Measurements from ENCODE around the gene C1QTNF8. TPM values are rescaled to one million over a fixed set of nuclear protein-coding genes. Genes with fewer than 3 reads are reported as not detected.
"Not testable (repeated sequence)": the region's sequence is repeated elsewhere in the genome, so short reads cannot be mapped to it uniquely, and the experiment has no call there.

Gene C1QTNF8
- total RNA-seq, 2 donors from 2014 or later, result not detected

DNA sequence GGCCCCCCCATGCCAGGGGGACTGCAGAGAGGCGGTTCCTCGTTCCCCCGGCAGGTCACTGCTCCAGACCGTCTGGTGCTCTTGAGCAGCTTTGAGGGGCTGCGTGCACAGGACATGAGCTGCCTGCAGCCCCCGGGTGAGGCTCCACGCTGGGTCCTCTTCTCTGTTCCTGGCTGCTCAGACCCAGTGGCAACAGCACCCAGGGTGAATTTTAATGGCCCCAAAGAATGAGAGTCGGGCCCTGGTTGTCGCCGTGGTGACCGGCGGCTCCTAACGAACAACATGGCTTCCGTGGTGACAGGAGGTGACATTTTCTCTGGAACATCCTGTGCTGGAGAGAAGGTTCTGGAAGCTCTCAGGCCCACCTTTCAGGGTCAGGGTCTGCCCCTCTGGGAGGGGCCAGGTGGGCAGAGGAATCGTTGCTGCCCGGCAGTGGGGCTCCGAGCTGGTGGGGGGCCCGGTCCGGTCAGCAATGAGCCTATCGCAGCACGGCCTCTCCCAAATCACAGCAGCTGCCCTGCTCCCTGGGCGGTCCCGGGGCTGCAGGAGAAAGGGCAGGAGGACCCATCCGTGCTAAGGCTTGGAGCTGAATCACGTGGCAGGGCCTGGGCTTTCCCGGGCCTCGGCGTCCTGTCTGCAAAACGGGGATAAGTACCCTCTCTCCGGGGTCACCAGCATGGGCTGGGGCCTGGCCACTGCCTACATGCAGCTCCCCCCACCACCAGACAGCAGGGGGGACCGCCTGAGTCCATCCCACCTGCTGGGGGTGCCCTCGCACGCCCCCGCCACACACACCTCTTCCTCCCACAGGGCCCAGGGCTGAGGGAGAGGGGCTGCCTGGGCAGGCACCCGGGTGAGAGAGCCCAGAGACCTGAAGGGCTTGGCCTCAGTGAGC, 3.4 kb upstream of the C1QTNF8 start:
- DNase-seq (ENCODE audit: low spot score), result no peak
- intact Hi-C loops (cut with DNase I), result no loop called here

- DNase-seq (ENCODE audit: low spot score), result no peak
- intact Hi-C loops (cut with DNase I), result no loop called here
Observed at GRCh38 chr16:1098266-1098991, 2.4 kb upstream of the C1QTNF8 start.

DNA sequence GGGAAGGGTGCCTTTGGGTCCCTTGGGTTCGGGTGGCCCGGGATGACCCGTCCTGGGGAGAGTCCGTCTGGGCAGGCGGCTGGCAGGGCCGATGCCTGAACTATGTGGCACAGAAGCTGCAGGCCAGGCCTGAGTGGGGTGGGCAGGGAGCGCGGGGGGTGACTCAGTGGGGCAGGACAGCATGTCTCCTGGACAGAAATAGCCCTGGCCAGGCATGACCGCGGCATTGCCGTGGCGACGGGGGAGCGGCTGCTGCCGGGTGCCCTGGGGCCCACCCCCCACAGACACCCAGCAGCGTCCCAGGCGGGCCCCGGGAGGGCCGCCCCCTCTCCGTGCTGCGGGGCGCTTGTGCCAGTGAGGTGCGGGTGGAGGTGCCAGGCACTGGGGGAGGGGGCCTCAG, 1.8 kb upstream of the C1QTNF8 start:
- intact Hi-C loops (cut with DNase I), result no loop called here
- no peak for DNase-seq (ENCODE audit: low spot score)

DNA sequence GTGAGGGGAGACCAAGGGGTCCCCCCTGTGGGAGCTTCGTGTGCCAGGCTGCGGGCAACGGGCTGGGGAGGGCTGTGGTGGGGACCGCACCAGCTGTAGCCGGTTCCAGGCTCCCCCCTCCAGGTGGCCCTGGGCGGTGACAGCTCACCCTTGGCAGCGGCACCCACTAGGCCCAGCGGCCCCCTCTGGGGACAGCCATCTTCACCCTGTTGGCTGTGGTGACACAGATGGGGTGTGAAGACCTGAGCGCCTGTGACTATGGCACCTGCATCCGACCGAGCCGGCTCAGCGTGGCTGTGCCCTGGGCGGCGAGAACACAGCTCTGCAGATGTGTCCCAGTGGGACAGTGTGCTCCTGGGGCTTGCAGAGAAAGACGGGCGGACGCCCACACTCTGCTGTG, 1.1 kb upstream of the C1QTNF8 start:
- DNase-seq (ENCODE audit: low spot score), result no peak
- intact Hi-C loops (cut with DNase I), result no loop called here

DNA sequence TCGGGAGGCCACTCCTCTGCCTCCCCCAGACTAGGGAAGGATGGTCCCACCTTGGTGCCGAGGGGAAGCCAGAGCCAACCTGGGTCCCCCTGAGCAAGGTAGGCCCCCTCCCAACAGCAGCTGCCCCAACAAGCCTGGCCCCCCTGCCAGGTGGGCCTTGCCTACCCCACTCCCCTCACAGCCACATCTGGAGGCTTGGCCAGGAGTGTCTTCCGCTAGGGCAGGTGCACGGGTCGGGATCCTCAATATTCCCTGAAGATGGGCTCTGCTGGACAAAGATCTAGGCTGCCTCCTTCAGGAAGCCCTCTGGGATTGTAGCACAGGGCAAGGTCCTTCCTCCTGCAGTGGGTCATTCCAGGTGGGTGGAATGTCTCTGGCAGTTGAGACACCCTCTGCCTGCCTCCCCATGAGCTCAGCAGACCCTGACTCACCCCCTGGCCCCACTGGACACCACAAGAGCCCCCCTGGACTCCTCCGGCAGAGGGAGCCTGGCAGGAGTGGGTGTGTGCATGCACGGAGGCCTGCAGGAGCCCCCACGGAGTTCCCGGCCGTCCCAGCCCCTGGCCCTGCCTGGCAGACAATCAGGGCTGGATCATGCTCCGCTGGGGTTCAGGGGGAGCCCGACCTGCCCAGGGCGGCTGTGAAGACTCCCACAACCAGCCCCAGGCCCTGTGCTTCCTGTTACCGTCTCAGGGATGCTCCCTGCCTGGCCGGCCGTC, 435 bp downstream of the C1QTNF8 start:
- intact Hi-C loops (cut with DNase I), result no loop called here
- no peak for DNase-seq (ENCODE audit: low spot score)

DNA sequence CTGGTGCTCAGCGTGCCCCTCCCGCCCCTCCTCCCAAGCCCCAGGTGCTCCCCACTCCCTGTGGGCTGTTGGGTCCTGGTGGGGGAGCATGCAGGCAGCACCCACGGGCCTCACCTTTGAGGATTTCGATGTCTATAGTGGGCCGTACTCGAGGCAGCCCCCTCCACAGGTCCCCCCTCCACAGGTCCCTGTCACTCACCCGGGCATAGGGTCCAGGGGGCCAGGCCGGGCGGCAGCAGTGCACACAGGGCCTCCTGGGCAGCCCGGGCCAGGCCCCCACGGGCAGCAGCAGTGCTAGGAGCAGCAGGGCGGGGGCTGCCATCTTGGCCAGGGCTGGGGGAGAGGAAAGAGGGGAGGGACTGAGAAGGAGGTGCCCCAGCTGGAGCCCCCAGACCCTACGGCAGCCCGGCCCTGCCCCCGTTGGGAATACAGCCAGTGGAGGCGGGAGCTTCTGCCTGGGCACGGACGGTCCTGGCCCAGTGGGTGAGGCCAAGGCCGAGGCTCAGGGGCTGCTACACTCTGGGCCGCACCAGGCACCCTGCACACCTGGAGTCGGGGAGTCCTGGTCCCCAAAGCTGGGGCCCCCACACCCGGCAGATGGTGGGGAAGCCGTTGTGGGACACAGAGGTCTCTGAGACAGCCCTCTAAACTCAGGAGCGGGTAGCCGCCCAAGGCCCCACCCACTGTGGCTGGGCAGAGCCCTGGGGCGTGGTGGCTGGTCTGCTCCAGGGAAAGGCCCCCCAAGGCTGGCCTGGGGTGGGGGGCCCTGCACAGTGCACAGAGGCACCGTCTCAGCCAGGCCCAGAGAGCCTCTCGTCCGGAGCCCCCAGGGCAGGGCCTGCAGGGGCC, 1.2 kb downstream of the C1QTNF8 start:
- intact Hi-C loops (cut with DNase I), result no loop called here

GRCh38 chr16:1094124-1094479, 1.9 kb downstream of the C1QTNF8 start:
- intact Hi-C loops (cut with DNase I), result no loop called here
- no peak for DNase-seq (ENCODE audit: low spot score)

More for the DNA sequence above, 1.2 kb downstream of the C1QTNF8 start:
- DNase-seq (ENCODE audit: low spot score), result no peak

DNA sequence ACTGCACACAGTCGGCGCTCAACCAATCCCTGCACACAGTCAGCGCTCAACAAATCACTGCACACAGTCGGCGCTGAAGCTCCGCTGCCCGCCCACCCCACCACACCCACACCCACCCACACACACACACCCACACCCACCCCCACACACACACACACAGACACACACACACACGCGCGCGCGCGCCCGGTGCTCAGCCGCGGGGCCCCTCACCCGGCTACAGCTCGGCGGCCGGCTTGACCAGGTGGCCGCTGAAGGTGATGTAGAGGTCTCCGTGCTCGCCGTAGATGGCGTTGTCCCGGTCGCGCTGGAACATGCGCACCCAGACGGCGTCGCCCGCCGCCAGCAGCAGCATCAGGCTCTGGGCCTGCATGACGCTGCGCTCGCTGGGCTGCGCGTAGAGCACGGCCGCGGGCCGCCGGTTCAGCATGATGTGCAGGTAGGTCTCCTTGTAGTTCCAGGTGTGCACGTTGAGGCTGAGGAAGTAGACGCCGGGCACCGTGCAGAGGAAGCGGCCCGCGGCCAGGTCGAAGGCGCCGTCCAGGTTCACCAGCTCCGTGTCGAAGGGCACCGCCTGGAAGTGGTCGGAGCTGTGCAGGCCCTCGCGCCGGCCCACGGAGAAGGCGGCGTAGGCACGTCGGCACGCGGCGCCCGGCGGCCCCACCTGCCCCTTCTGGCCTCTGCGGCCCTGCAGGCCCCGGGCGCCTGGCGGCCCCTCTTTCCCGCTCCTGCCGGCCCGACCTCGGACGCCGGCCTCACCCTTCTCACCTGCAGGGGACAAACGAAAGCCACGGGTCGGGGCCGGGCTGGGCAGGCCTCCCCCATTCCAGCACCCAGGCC, 2.5 kb downstream of the C1QTNF8 start:
- intact Hi-C loops (cut with DNase I), result no loop called here
- no peak for DNase-seq (ENCODE audit: low spot score)

- intact Hi-C loops (cut with DNase I); DNase-seq (ENCODE audit: low spot score): not testable (repeated sequence)
Observed at GRCh38 chr16:1092685-1093283, 3.3 kb downstream of the C1QTNF8 start.

DNA sequence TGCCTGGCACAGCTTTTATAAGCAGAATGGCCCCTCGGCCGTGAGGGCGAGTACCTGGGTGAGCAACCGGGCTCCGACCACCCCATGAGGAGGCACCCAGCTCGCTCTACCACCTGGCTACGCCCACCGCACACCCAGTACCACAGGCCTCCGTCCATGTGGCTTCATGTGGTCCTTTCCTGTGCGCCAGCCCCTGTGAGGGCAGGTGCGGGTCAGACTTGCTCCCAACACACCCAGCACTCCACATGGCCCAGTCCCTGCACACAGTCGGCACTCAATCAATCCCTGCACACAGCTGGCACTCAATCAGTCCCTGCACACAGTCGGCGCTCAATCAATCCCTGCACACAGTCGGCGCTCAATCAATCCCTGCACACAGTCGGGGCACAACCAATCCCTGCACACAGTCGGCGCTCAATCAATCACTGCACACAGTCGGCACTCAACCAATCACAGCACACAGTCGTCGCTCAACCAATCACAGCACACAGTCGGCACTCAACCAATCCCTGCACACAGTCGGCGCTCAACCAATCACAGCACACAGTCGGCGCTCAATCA, 4.0 kb downstream of the C1QTNF8 start:
- intact Hi-C loops (cut with DNase I), result no loop called here
- no peak for DNase-seq (ENCODE audit: low spot score)

DNA sequence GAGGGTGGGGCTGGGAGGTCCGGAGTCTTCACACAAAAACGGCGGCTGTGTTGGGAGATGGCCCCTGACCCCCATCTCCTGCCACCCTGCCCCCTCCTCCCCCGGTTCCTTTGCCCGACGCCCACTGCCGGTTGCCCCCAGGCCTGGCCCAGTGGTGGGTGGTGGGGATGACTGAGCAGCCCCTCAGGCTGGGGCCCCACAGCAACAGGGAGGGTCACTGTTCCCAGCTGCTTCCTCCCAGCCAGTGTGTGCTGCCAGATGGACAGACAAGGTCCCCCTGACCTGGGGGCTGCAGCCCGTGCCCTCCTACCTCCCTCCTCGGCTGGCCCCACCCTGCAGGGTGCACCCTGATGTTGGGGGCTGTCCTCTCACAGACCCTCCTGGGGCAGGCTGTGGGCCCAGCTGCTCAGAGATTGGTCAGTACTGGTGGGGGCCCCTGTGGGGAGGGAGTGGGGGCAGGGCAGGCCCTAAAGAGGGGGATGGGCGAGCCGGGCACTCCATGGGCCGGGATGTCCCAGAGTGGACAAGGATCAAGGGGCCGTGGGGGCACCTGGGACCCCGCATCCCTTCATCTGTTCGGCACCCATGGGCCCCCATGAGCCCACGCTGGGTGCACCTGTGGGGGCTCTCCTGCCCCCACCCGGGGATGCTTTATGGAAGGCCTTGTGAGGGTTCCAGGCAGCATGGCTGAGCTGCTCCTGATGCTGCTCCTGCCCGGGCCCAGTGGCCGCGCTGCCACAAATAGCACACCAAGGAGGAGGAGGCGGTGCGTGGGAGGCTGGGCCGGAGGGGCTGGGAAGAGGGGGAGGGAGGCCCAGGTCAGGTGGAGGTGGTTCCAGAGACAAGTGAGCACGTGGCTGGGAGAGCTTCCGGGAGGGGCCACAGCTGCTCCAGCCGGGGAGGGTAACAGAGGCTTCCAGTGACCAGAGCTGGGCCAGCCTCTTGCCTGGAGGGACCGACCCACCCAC, 5.1 kb downstream of the C1QTNF8 start:
- DNase-seq (ENCODE audit: low spot score), result no peak
- intact Hi-C loops (cut with DNase I), result loop anchor here in 1 of 2 donors (1.0 kb wide), 1 partner anchor 35 kb away; no protein-coding TSS in a partner anchor

DNA sequence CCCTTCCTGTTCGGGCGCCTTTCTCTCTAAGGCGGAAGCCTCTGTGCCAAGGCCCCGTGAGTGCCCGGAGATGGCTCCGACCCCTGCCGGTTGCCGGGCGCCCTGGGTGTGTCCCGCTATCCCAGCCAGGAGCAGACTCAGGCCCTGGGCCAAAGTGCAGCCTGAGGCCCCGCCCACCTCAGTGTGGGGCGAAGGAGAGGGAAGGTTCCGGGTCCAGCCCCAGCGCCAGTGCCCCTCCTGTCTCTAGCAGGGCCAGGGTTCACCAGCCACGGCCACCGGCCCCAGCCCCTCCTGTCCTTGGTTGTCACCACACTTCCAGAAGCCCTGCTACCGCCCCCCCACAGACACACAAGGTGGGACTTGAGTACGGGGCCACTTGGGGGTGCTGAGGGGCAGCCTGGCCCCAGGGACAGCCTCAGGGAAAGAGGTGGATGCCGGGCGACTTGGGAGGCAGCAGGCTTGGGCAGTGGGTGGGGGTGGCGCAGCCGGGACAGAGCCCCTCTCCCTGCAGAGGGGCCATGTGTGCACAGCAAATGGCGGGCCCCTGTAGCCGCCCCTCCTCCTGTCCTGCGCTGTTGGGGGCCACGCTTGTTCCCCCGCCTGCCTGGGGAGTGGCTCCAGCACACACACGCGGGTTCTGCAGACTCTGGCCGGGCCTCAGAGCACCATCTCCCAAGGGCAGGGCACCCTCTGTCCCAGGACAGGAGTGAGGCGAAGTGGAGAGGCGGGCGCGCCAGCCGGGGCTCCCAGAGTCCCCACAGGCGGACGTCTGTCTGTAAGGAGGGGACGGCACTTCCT, 6.0 kb downstream of the C1QTNF8 start:
- no peak for DNase-seq (ENCODE audit: low spot score)
- intact Hi-C loops (cut with DNase I), result loop anchor here in 1 of 2 donors (1.0 kb wide), 1 partner anchor 36 kb away; no protein-coding TSS in a partner anchor

DNA sequence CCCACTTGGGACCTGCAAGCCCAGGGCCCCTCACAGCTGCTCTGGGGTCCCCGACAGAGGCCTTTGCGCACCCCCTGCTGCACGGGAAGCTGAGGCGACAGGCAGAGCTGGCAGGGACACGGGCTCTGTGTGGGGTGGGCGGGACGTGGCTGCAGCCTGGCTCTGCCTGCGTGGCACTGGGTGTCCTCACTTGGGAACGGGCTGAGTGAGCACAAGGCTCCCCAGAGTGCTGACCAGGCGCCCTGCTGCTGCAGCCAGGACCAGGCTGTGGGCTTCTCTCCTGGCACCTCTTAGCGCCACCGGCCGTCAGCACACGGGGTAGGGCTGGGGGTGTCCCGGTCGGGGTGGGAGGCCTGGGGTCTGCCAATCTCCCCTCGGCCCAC, 6.6 kb downstream of the C1QTNF8 start:
- DNase-seq (ENCODE audit: low spot score), result no peak
- intact Hi-C loops (cut with DNase I), result no loop called here

- DNase-seq (ENCODE audit: low spot score), result no peak
- intact Hi-C loops (cut with DNase I), result no loop called here
Observed at GRCh38 chr16:1088295-1089170, 7.5 kb downstream of the C1QTNF8 start.

GRCh38 chr16:1086443-1086842, 9.6 kb downstream of the C1QTNF8 start:
- DNase-seq (ENCODE audit: low spot score); intact Hi-C loops (cut with DNase I): not testable (repeated sequence)
